HG03439 (cell line): ENCODE measurements around the gene SCAF1.
"Not testable (repeated sequence)": the region's sequence is repeated elsewhere in the genome, so short reads cannot be mapped to it uniquely, and the experiment has no call there.

ENCODE experiments used
- ATAC-seq: cut with Tn5 transposase; IDR thresholded peaks from one replicate; pipeline ENCODE4 v1.9.1; 2021; ENCODE audit warnings: mild to moderate bottlenecking, moderate library complexity; ENCODE audit not compliant: unreplicated experiment

SCAF1 gene

DNA sequence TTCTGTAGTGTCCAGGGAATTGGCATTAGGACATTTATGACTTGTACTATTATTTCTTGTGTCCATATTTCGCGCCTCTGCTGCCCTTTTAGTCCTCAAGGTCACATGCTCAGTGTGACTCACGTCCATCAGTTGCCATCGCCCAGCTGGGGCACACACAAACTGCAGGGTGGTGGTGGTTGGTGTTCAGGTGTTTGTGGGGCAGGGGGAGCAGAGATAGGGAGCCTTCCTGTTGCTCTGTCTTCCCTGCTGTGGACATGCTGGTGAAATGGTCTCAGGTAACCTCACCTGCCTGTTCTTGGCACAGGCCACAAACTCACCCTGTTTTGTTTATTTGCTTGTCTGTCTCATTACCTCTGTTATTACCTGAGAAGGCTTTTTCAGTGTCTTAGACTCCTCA, 28.6 kb upstream of the SCAF1 start:
- ATAC-seq = no peak

DNA sequence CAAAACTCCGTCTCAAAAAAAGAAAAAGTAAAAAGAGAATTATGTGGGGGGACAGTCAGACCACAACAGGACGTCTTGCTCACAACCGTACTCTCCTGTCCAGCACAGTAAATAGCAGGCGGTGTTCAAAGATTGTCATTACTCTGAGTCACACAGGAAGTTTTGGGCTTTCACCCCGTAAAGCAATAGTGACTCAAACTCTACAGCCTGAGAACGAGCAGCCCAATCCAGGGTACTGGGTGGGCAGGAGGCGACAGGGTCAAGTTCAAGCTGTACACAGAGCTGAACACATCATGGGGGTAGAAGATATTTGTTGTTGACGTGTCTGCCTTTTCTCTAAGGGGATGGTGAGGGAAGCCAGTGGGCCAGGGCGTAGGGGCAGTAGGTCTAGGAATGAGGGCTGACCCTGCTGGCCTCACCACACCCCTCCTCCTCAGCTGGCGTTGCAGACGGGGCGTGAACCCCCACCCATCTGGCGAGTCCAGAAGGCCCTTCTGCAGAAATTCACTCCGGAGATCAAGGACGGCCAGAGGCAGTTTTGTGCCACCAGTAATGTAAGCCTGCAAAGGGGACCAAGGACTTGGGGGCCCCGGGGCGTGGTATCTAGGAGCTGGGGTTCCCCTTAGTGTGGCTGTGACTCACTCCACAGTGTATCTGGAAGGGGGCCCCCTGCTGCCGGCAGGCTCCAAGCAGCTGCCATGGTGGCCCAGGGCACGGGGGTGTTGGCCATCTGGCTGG, 27.7 kb upstream of the SCAF1 start:
- ATAC-seq = no peak

DNA sequence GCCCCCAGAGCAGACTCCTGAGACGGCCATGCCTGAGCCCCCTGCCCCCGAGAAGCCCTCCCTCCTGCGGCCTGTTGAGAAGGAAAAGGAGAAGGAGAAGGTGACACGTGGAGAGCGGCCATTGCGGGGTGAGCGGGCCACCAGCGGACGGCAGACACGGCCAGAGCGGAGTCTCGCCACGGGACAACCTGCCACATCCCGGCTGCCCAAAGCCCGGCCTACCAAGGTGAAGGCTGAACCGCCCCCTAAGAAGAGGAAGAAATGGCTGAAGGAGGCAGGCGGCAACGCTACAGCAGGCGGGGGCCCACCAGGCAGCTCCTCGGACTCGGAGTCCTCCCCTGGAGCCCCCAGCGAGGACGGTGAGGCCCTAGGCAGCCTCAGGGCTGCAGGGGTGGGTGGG, 26.1 kb upstream of the SCAF1 start:
- no peak for ATAC-seq

DNA sequence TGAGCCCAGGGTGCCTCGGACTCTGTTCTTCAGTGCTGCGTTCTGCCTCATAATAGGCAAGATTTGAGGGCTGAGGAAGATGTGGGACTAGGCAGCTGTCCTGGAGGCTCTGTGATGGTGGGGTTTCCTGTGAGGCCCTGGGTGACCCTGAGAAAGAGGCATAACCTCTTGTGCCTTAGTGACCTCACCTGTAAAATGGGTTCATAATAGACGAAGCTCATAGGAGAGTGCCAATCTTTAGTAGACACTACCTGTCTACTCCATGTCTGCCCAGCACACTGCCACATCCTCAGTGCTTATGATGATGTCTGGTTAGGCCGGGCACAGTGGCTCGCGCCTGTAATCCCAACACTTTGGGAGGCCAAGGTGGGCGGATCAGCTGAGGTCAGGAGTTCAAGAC, 25.5 kb upstream of the SCAF1 start:
- no peak for ATAC-seq

DNA sequence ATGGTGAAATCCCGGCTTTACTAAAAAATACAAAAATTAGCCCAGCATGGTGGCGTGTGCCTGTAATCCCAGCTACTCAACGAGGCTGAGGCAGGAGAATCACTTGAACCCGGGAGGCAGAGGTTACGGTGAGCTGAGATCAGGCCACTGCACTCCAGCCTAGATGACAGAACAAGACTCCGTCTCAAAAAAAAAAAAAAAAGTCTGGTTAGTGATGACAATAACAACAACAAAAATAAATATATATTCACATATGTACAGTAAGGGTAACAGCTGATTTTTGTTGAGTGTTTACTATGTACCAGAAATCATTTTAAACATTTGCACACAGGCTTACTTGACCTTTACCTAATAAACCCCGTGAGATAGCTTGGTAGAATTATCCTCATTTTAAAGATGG, 25.1 kb upstream of the SCAF1 start:
- no peak for ATAC-seq

DNA sequence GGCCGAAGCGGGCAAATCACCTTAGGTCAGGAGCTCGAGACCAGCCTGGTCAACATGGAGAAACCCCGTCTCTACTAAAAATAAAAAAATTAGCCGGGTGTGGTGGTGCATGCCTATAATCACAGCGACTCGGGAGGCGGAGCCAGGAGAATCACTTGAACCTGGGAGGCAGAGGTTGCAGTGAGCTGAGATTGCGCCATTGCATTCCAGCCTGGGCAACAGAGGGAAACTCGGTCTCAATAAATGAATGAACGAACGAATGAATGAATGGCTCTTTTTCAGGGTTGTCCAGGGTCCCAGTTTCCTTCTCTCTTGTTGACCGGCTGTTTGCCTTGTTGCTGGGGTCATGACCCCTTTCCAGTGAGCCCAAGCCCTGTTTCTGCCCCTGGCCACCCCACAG, 24.1 kb upstream of the SCAF1 start:
- ATAC-seq = not testable (repeated sequence)

DNA sequence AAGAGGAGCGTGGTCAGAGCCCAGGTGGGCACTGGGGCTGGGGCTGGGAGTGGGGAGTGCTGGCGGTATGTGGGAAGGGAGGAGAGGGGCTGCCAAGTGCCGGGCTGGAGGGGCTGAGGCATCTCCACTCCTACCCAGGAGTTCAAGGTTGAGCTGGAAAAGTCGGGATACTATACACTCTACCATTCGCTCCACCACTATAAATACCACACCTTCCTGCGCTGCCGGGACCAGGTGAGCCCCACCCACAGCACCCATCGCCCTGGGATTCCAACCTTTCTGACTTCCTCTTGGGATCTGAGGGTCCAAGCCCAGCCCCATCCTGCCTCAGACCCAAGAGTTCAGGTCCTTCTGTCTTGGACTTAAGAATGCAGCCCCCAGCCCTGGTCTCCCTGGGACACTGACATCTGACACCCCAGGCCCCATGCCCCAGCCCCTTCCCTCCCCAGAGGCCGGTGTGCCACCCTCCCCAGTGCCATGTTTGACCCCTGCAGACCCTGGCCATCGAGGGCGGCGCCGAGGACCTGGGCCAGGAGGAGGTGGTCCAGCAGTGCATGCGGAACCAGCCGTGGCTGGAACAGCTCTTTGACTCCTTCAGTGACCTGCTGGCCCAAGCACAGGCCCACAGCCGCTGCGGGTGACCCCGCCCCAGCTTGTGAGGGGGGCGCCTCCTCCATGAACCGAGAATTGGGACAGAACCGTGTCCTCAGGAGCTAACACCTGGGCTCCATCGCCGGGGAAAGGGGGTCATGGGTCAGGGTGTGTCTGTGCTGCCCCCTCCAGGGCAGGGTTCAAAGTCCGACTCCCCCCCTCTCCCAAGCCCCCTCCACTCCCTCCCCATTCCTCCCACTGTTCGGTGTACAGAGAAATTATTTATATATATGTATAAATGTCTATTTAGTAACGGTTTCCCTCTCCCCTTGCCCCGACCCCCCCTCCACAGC, 16.8 kb upstream of the SCAF1 start:
- ATAC-seq = no peak

DNA sequence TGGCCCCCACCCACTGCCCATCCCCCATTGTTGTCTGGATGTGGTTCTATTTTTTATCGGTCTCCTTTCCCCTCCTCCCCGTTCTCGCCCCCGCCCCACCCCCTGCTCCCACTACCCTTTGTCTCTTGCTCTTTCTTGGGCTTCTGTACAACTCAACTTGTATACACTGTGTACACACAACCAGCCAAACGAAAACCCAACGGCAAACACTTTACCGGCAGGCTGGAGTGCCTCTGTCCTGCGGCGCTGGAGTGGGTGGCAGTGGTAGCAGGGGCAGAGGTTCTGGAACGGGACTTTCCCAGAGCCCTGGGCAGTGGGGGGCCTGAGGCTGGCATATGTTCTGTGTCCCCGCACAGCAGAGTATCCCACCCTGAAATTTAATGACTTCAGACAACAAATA, 15.8 kb upstream of the SCAF1 start:
- ATAC-seq = no peak

DNA sequence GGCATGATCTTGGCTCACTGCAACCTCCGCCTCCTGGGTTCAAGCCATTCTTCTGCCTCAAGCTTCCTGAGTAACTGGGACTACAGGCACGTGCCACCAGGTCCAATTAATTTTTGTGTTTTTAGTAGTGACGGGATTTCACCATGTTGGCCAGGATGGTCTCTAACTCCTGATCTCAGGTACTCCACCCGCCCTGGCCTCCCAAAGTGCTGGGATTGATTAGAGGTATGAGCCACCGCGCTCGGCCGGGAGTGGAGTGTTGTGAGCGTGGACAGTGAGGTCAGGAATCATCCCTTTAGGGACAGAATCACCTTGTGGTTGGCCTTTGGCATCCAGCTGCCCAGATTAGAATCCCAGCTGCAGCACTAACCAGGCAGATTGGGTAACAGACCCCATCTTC, 12.3 kb upstream of the SCAF1 start:
- ATAC-seq = no peak

DNA sequence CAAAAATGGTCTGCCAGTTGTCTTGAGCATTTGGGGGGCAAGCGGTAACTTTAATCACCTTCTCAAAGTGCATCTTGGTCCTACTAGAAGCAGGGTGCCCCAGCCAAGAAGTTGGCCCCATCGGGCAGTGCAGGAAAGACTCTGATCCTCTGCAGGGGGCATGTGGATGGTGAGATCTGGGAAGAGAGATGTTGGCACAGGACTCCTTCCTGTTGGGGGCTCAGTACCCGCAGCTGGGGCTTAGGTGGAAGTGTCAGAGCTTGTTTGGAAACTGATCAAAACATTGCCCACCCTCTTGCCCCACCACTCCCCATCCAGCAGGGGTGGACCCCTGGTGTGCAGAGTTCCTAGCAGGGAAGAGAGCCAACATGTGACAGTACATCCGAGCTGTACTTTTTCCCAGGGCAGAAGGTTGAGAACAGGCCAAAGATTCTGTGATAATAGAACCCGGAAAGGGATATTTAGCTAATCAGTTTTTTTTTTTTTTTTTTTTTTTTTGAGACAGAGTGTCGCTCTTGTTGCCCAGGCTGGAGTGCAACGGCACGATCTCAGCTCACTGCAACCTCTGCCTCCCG, 10.9 kb upstream of the SCAF1 start:
- ATAC-seq = no peak

DNA sequence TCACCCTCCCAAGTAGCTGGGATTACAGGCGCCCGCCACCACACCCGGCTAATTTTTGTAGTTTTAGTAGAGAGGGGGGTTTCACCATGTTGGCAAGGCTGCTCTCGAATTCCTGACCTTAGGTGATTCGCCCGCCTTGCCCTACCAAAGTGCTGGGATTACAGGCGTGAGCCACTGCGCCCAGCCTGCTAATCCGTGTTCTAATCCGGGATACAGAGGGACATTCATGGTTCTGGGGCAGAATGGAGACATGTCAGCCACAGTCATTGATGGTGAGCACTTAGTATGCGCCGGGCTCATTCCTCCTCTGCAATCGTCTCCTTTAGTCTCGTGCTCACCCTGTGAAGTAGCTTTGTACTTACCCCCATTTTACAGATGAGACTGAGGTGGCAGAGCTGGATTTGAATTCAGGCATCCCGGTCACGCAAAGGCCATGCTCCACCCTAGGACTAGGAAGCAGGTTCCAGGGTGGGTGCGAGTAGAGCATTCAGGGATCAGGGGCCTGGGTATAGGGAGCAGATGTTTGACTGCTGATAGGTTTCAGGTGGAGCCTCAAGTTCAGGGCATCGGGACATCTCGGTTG, 10.3 kb upstream of the SCAF1 start:
- ATAC-seq = no peak

DNA sequence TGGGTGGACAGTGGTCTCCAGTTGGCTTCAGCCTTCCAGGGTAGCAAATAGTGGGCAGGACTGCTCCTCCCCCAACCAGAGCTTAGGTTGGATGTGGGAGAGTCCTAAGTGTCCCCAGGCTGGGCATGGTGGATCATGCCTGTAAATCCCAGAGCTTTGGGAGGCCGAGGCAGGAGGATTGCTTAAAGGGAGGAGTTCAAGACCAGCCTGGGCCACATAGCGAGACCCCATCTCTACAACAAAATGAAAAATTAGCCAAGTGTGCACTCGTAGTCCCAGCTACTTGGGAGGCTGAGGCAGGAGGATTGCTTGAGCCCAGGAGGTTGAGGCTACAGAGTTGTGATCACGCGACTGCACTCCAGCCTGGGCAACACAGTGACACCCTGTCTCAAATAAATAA, 9.4 kb upstream of the SCAF1 start:
- no peak for ATAC-seq

DNA sequence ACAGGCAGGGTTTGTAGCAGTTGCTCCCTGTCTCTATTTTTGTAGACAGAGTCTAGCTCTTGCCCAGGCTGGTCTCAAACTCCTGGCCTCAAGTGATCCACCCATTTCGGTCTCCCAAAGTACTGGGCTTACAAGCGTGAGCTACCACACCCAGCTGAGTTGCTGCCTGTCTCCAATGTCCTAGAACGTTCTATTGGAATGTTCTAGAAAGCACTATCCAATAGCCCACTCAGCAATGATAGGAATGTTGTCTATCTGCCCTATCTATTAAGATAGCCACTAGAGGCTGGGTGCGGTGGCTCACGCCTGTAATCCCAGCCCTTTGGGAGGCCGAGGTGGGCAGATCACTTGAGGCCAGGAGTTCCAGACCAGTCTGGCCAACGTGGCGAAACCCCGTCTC, 8.7 kb upstream of the SCAF1 start:
- not testable (repeated sequence) for ATAC-seq

DNA sequence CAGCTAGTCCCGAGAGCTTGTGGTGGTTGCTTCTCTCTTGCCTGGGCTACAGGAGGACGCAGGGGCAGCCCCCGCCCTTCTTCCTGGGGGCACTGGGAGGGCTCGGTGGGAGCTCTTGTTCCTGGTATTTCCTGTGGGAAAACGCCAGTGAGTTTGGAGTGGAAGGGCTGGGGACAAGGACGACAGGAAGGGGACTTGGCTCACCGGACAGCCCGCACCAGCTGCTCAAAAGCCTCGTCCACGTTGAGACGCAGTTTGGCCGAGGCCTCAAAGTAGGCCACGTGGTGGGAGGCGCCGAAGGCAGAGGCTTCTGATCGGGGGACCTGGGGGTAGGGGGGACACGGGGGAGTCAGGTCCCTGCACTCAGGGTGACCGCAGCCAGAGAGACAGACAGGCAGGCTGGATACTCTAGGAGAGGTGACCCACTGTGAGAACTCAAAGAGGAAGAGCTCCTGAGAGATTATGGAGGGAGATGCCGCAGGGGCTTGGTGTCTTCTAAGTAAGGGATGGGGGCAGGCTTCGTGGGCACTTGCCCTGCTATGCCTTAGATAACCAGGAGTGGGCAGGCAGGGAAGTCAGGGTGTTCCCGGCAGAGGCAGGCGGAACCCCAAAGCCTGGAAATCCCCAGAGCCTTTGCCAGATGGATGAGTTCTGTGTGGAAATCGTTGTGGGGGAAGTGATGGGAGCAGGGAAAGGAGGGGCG, 6.3 kb upstream of the SCAF1 start:
- ATAC-seq = no peak

DNA sequence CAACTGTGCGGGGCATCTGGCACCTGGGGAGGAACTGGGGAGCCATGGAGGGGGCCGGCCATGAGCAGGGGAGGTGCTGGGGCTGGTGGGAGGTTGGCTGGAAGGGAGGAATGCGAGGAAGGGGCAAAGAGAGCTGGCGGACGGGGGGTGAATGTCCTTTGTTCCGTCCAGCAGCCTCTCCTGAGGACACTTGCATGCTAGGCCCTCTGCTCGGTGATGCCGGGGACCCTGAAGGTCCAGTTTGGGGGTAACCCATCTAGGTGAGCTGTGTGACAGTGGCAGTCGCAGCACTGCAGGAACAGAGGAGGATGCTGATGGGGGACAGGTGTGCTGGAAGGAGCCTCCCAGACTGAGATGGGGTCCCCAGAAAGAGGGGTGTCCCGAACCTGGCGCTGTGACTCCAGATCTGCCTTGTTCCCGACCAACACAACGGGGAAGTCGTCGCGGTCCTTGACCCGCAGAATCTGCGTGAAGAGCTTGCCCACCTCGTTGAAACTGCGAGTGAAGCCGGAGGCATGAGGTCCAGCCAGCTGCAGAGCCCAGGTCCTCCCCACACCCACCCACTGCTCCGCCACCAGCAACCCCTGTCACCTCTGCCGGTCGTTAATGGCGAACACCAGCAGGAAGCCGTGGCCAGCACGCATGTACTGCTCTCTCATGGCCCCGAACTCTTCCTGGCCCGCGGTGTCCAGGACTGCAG, 5.6 kb upstream of the SCAF1 start:
- ATAC-seq = no peak

DNA sequence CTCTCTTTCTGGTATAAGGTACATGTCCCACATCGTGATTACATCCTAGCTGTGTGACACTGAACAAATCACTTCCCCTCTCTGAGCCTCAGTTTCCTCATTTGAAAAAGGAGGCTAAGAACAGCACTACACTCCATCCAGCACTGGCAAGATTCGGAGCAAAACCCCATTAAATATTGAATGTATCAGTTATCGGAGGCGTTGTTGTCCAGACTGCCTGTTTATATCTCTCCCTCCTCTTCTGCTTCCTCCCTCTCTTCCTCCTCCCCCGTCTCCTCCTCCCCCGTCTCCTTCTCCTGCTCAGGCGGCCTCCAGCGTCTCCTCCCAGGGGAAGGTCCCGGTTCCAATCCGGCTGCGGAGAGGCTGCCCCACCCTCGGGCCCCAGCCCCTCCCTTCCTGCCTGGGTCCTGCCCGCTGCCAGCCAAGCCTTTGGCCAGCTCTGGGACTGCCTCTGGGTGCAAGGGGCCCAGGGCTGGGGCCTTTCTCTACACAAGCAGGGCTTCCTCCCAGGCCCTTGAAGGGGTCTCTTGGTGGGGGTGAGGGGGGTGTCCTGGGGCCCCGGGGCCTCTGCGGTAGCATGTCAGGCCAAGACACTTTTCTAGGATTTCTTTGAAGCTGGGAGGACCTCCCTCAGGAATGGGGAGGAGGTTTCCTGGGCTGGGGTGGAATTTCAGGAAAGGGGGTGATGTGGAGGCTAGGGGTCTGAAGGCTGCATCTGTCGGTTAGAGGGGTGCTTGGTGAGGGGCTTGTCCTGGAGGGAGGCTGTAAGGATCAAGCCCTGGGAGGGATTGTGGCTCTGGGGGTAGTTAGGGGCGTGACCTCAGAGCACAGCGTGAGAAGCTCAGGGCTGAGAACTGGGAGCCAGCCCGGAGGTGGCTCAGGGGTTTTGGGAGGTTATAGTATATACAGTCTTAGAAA, 3.9 kb upstream of the SCAF1 start:
- ATAC-seq = no peak

DNA sequence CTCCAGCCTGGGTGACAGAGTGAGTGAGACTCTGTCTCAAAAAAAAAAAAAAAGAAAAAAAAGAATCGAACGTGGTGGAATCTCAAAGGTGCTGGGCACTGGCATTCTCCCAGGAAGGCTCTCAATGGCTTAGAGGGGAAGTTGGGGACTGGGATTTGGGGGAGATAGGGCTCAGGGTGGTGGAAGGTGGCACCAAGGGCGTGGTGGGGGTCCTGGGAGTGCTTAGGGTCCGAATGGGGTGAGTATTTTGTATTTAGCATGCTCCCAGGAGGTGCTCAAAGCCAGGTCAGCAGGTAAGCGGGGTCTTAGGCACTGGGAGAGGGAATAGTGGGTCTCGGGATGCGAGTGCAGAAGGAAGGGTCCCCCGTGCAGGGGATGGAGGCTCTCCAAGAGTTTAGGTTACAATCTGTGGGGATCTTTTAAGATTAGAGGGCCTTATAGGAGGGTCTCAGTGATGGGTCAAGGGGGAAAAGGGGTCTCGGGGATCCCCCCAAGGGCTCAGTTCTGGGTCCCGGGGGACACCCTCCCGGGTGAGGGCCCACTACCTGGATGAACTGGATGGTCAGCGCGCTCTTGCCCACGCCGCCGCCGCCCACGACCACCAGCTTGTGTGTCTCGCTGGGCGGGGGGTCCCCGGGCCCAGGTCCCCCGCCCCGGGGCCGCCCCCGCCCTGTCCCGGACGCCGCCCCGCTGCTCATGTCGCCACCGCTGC, 2.5 kb upstream of the SCAF1 start:
- ATAC-seq = no peak

DNA sequence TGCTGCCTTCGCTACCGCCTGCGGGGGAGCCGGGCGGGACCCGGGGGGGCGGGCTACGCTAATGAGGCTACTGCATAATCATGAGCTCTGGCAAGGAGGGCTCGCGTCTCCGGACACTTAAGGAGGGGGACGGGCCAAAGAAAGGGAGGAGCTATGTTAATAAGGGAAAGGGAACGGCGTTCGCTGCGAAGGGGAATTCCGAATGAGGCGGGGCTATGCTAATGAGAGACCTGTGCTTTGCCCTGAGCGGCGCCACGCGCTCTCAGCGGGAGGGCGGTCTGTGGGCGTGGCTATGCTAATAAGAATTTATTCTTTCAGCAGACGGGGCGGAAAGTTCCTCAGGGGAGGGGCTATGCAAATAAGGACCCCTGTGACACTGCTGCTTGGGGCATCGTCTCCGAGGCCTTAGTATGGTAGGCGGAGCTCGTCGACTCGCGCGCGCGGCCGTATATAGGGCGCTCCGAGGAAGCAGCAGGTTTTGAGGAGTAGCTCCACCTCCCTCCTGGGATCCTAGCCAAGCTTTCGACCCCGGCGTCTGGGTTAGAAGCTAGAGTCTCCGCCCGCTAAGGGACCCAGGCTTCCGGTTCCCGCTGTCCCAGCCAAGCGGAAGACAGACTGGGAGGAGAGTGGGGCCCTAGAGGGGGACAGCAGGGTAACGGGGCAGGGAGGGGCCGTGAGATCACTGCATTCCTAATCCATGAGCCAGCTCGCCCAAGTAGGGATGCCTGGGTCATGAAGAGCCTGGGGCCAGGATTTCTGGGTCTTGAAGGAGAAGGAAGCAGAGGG, 1.7 kb upstream of the SCAF1 start, which contains the start of gene RRAS:
RRAS (minus strand) TSS at position 31 of the 786 bp plus-strand sequence. CDS start 45 bp downstream, outside the sequence.
- ATAC-seq = peak; percentile 66
